T follicular helper cell (primary cell): ENCODE data around the gene HSPA4.
"Not testable (repeated sequence)": the region's sequence is repeated elsewhere in the genome, so short reads cannot be mapped to it uniquely, and the experiment has no call there.

Experiments used
- DNase-seq: peaks from one replicate; pipeline ENCODE4 v3.0.0-alpha.2; 2020; ENCODE audit warnings: low read depth

Gene HSPA4

DNA sequence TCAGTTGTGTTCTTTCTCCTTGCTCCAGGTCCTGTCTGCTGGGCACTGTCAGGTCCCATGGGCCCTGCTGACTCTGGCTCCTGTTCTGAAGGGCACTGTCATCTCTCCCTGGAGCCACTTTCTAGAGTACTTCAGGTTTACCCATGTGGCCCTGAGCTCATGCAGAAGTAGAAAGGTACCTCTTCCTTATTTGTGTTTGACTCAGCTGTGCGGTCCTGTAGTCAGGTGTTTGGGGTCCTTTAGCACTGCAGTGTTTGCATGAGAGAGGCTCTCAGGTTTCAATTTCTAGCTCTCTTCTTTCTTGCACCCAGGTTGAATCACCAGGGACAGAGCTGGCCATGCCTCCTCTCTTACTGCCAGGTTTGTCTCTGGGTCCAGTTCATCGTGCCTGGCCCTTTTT is 71.5 kb downstream of the HSPA4 start:
- DNase-seq, result no peak

DNA sequence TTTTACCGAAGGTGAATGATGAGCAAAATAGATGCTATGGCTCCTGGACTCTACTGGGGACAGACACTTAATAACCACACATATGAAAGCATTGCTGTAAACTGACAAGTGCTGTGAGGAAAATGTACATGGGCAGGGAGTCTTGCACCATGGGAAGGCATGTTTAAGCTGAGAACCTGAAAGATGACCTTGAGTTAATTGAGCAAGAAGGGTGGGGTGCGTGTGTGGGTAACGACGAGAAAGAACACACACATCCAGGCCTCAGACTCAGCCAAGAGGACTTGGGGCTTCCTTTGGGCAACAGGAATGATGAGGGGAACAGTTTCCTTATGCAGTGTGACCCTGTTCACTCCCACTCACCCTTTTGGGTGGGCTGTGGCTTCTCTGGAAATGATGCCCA is 73.1 kb downstream of the HSPA4 start:
- no peak for DNase-seq

DNA sequence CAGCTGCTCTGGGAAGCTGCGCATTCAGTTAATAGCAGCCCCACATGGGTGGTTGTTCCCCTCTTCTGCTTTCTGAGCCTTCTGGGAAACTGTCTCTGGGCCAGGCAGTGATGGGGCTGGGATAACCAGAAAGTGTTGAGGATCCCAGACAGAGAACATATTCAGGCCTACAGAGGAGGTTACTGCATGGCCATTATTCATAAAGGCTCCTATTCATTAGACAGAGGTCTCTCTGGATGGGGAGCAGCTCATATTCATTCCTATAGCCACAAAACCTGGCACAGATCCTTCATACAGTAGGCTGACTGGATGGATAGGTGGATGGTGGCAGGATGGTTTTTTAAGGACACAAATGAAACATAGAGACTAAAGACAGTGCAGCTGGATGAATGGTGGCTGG is 76.3 kb downstream of the HSPA4 start:
- DNase-seq, result no peak

DNA sequence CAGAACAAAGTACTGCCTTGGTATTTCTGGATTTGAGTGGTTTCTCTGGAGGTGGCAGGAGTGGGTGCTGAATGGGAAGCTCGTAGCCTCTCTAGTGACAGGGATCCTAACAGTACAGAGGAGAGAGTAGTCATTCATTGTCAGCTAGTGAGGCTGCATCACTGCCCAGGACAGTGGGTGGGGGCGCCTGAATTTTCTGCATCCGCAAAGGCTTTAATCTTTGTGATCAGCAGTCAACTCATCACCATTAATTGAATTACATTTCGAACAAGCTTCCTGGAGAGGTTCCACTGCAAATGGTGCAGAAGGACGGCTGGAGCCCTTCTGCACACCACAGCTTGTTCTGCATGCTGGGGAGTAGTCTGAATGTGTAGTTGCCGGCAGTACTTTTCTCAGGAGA is 77.5 kb downstream of the HSPA4 start:
- DNase-seq, result no peak

DNA sequence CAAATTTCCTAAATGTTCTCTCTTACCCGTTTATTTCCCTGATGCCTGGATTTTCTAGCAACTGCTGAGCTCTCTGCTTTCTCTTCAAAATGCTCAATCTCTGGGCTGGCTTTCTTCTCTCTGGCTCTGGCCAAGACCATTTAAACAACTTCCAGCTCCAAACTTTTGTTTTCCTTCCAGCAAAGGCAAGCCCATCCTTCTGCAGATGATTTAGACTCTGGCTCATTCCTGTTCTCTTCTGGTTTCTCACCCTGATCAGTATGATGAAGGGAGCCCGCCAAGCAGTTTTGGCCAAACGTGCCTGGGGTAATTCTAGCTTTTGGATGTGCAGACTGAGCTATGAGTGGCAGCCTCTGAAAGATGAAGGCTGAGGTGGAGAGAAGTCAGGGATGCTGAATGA is 78.1 kb downstream of the HSPA4 start:
- DNase-seq, result no peak

DNA sequence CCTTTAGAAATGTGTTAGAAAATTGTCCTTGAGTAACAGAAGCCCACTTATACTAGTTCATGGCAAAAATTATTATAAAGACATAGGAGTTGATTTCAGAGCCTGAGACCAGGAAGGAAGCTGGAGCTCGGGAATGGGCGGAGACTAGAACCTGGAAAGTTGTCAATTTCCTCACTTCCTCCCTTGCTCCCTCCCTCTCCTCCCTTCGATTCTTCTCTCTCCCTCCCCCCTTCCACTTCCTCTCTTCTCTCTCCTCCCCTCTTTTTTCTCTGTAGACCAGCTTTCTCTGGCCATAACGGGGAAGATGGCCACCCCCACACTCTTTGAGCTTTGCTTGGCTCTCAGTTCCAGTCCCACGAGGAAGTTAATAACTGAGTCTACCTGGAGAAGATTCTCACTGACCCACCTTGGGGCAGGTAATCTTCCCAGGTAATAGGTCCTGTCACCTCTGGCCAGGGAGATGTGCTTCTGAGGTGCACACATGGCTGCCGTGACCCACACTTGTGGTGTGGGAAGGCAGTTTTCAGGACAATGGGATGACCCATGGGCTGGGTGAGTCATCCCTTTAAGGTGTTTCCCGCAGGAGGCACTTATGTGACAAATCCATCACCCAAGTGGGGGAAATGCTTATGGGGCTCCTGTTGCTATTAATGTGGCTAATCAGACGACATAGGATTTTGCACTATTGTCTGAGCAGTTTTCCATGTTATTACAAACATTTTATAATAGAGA is 78.7 kb downstream of the HSPA4 start:
- DNase-seq, result no peak

DNA sequence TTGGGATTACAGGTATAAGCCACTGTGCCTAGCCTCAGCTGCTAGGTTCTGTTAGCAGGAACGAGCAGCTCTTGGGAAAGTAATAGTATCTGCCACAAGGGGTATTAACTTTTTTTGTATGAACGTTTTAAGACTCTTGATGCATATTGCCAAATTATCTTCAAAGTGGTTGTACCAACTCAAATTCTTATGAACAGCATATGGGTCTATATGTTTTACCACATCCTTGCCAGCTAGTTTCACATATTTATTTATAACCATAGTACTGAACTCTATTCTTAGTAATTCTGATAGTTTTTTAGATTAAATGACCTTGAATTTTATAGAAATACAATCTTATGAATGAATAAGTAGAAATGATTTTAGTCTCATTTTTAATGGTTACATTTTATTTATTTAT is 80.9 kb downstream of the HSPA4 start:
- DNase-seq, result no peak

DNA sequence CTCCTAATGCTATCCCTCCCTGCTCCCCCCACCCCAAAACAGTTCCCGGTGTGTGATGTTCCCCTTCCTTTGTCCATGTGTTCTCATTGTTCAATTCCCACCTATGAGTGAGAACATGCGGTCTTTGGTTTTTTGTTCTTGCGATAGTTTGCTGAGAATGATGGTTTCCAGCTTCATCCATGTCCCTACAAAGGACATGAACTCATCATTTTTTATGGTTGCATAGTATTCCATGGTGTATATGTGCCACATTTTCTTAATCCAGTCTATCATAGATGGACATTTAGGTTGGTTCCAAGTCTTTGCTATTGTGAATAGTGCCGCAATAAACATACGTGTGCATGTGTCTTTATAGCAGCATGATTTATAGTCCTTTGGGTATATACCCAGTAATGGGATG is 81.4 kb downstream of the HSPA4 start:
- not testable (repeated sequence) for DNase-seq

DNA sequence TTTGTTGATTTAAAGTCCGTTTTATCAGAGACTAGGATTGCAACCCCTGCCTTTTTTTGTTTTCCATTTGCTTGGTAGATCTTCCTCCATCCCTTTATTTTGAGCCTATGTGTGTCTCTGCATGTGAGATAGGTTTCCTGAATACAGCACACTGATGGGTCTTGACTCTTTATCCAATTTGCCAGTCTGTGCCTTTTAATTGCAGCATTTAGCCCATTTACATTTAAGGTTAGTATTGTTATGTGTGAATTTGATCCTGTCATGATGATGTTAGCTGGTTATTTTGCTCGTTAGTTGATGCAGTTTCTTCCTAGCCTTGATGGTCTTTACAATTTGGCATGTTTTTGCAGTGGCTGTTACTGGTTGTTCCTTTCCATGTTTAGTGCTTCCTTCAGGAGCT is 85.1 kb downstream of the HSPA4 start:
- DNase-seq, result not testable (repeated sequence)

DNA sequence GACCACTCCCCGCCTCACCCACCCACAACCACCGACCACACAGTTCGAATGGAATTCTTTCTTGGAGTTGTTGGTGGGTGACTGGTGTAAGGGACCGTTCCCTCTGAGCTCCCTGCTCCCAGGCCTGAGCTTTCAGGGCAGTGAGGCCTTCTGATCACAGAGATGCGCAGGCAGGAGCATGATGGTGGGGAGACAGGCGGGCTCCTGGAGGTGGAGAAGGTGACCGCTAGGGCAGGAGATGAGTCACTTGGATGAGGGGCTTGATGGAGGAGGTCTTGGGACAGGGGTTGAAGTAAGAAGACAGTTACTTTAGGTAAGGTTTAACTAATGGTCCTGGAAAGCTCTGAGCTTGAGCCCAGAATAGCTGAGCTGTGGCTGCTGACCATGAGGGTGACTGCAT is 88.5 kb downstream of the HSPA4 start:
- DNase-seq, result no peak

DNA sequence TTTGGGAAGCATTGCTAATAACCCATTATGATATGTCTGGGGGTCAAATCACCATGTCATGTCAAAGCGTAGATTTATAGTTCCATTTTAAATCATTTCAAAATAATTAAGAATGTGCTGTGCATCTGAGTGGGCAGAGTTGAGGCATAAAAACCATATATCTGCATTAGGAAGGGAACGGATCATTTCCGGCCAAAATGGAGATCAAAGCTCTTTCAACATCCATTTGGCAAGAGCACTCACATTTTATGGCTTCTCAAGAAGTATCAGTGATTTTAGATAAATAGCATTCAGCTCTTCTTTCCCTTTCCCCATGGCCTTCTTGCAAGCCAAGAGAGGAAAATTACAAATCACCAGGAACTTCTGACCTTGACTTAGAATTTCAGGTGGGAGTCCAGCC is 89.9 kb downstream of the HSPA4 start:
- DNase-seq, result no peak

DNA sequence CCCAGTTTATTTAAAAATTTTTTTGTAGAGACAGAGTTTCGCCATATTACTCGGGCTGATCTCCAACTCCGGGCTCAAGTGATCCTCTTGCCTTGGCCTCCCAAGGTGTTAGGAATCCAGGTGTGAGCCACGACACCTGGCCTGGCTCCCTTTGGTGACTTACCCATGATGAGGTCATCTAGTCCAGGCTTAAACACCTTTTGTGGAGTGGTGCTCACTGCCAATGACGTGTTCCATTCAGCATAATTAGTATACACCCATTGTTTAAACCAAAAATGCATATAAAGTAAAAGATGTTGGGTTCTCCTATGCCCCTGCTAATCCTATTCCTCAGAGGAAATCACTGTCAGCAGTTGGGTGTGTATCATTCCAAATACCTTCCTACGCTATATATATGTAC is 91.0 kb downstream of the HSPA4 start:
- no peak for DNase-seq

DNA sequence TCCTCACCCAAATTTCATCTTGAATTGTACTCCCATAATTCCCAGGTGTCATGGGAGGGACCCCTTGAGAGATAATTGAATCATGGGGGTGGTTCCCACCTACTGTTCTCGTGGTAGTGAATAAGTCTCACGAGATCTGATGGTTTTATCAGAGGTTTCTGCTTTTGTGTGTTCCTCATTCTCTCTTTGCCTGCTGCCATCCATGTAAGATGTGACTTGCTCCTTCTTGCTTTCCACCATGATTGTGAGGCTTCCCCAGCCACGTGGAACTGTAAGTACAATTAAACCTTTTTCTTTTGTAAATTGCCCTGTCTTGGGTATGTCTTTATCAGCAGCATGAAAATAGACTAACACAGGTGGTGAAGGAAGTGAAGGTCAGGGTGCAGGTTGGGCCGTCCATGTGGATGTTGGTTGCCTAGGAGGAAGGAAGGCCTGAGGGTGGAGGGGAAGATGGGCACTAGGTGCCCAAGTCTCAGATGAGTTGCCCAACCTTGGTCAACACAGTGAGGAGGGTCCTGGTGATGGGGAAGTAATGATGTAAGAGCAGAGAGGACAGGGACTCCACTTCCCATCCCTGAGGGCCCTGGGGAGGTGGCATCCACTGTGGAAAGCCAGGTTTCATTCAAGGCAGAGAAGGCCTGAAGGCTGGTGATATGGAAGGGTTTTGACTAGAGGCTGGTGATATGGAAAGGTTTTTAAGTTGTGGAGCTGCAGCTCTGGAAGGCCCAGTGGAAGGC is 92.6 kb downstream of the HSPA4 start:
- DNase-seq, result no peak

DNA sequence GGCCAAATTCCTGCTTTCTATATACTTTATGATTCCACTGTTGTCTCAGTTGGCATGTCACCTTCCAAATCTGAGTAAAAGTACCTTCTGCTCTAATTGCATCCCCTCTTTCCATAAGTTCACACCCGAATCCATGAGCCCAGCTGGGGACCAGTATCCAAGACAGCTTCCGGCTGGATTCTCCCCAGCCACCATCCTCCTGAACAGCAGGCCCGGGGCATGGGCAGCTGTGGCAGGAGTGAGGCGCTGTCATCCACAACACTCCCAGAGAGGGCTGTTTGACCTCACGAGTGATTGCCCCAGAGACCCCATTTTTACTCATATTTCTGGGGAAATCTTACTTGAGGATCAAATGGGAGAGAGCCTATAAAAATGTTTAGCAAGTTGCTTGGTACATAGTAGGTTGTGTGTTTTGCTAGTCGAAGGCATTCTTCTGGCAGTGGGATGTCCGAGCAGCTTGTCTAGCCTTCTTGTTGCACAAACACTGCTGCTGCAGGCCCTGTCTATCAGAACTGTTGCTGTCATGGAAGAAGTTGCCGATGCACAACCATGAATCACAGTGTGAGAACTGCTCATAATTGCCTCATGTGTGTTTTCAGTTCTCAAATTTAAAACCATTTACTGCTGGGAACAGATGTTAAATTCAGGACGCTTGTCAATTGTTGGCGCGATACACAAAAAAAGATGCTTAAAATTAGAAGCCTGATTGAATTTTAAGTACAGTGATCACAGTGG is 93.8 kb downstream of the HSPA4 start:
- no peak for DNase-seq

DNA sequence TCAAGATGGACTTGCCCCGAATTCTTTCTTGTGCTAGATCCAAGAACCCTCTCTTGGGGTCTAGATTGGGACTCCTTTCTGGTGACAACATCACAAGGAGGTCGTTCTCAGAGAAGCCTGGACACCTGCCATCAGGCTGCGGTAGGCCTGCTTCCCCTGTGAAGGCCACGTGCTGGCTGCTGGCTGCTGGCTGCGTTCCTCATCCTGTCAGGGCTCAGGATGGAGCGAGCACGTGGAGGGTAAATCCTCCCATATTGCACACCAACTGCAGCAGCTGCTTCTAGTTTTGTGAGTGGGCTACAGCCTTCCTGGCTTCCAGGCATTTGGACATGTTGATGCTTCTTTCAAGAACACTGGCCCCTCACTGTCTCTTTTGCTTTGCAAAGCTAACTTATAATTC is 95.6 kb downstream of the HSPA4 start:
- DNase-seq, result no peak

DNA sequence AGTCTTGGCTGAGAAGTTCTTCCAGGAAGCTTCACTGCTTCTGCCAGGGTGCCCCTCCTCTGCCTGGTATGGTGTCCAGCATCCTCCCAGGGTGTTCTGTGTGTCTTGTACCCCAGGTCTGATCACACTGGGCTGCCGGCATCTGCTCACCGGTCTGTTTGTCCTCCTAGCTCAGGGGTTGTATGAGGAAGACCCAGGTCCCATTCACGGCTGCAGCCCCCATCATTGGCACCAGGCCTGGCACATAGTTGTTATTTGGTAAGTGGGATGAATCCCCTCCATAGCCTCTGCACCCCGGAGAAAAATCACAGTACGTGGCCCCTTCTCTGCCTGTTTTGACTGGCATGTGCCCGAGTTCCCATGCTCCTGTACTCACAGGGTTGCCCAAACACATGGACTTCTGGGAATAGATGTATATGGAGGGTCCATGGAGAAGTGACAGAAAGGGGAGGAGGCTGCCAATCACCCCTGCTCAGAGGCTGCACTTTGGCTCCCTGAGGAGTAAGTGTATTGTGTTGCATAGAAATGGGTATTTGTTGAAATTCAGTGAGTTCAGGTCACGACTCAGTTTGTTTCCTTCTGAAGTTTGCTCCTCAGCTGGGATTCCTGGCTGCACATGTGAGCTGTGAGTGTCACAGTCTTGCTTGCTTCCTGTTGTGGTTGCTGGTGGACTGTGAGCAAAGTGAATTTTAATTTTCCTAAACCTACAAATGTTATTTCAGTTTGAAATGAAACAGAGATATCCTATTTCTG is 96.2 kb downstream of the HSPA4 start:
- no peak for DNase-seq

DNA sequence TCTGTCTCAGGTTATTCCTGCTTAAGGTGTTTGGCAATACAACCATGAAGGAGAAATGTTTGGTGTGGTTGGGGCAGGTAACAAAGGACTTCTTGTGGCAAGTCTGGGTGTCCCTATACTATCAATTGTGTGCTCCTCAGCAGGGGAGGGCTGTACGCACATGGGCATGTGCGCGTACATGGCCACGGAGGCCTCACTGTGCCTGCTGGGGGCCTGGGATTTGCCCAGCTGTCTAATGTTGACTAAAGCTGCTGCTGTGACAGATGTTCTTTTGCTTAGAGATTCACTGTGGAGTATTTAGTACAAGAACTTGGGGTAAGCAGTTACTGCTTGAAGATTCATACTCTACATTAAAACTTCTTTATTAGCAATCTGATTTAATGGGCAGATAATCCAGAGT is 97.5 kb downstream of the HSPA4 start:
- DNase-seq, result no peak

DNA sequence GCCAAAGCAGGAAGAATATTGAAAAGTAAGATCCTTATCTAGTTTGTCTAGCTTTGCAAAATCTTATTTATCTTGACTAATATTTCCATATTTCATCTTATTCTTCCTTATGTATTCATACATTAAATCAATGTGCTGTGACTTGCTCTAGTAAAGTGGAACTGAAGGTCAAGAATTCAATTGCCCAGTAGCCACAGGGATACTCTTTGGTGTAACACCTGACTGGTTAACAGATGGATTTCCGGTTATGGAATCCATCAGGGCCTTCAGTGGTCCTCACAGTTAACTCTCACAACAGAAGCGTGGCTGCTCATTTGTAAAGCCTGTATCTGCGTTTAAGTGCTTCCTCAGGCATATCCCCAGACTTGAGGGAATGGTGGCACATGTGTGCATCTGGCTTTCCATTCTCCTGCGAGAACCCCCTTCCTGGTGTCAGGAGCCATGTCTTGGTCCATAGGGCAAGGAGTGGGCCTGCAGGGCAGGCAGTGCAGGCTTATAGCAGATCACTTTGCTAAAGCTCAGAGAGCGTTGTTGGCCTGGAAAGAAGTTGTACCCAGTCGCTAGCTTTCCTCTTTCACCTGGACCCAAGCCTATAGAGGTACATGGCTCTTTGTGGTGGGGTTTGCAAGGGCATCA is 99.2 kb downstream of the HSPA4 start:
- DNase-seq, result no peak

DNA sequence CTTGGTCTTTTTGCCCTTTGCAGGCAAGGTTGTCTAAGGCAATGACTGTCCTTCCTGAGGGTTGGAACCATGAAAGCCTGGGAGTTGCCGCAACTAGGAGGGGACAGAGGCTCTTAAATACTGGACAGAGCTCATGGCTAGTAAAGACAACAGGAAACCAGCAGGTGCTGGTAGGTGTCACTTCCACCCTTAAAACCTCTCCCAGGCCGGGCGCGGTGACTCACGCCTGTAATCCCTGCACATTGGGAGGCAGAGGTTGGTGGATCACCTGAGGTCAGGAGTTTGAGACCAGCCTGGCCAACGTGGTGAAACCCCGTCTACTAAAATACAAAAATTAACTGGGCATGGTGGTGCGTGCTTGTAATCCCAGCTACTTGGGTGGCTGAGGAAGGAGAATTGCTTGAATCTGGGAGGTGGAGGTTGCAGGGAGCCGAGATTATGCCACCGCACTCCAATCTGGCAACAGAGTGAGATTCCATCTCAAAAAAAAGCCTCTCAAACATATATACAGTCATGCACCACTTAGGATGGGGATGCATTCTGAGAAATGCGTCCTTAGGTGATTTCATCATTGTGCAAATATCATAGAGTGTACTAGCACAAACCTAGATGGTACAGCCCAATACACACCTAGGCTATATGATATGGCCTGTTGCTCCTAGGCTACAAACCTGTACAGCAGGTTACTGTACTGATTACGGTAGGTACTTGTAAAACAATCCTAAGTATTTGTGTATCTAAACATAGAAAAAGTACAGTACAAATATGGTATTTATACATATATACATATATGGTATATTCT is 102.7 kb downstream of the HSPA4 start:
- no peak for DNase-seq

DNA sequence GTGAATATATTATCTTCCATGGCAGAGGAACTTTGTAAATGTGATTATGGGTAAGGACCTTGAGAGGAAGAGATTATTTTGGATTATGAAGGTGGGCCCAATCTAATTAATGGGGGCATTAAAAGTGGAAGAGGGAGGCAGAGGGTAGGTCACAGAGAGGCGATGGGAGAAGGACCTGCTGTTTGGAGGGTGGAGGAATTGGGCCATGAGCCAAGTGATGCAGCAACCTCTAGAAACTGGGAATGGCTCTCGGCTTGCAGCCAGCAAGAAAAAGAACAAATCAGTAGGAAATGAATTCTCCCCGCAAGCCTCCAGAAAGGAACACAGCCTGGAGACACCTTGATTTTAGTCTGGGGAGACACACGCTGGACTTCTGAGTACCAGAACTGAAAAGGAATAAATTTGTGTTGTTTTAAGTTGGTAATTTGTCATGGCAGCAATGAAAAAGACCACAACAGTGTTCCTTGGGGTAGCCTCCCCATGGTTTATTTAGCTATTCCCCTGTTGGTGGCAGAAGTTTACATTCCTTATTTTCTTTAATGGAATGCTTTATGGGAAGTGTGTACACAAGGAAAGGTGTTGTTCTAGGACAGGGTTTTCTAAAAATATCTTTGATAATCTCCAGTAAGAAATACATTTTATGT is 103.6 kb downstream of the HSPA4 start:
- no peak for DNase-seq
